Endothelial cell (in vitro differentiated cells): ENCODE data around the gene C14orf119. TPM values are rescaled to one million over a fixed set of nuclear protein-coding genes. Genes with fewer than 3 reads are reported as not detected.

Source experiments
- DNase-seq: peaks from one replicate; pipeline ENCODE4 v3.0.0; 2021; ENCODE audit warnings: low spot score
- H3K27ac Mint-ChIP-seq: one replicate; pipeline ENCODE4 v1.8.0; 2021; ENCODE audit warnings: mixed read lengths, inconsistent platforms; ENCODE audit not compliant: unreplicated experiment
- H3K27me3 Mint-ChIP-seq: one replicate; pipeline ENCODE4 v1.8.0; 2021; ENCODE audit warnings: mild to moderate bottlenecking, moderate library complexity, mixed read lengths, inconsistent platforms; ENCODE audit not compliant: unreplicated experiment
- H3K36me3 Mint-ChIP-seq: one replicate; pipeline ENCODE4 v1.8.0; 2021; ENCODE audit warnings: mild to moderate bottlenecking, low read depth, mixed read lengths, inconsistent platforms; ENCODE audit not compliant: unreplicated experiment
- H3K4me1 Mint-ChIP-seq: one replicate; pipeline ENCODE4 v1.8.0; 2021; ENCODE audit warnings: mild to moderate bottlenecking, mixed read lengths, inconsistent platforms; ENCODE audit not compliant: unreplicated experiment
- H3K4me3 Mint-ChIP-seq: one replicate; pipeline ENCODE4 v1.8.0; 2021; ENCODE audit warnings: mild to moderate bottlenecking, mixed read lengths, inconsistent platforms; ENCODE audit not compliant: unreplicated experiment
- H3K9me3 Mint-ChIP-seq: one replicate; pipeline ENCODE4 v1.8.0; 2021; ENCODE audit warnings: mixed read lengths, inconsistent platforms; ENCODE audit not compliant: unreplicated experiment
- CTCF ChIP-seq: fragments of 200-600 bp; sonication (generic); IDR thresholded peaks from one replicate; pipeline ENCODE4 v1.5.0; 2021; ENCODE audit warnings: antibody characterized with exemption; ENCODE audit not compliant: unreplicated experiment
- total RNA-seq: library from RNA; stranded (reverse); fragmentation: NEBNext Ultra II Directional; extraction: Animal tissue kit (Norgen Biotek cat#: 25700); gene quantifications from one replicate; pipeline ENCODE4 v1.2.1, GENCODE V29; 2021; ENCODE audit not compliant: unreplicated experiment

Gene C14orf119
- total RNA-seq, 1 donor from 2014 or later = 55.2 TPM

- no peak for DNase-seq
- Mint-ChIP-seq H3K27me3 (peaks cover 1% of the 10 kb centered on the region), H3K4me1 (peaks cover 35% of the 10 kb centered on the region), H3K4me3 (peak overlapping the region; percentile 47), H3K27ac (no peak overlapping the region), H3K9me3 (no peaks in the 10 kb centered on the region), H3K36me3 (peaks cover 26% of the 10 kb centered on the region)
- TF ChIP-seq CTCF = no peak
Observed at GRCh38 chr14:23093526-23093925, 1.8 kb upstream of the C14orf119 start.

DNA sequence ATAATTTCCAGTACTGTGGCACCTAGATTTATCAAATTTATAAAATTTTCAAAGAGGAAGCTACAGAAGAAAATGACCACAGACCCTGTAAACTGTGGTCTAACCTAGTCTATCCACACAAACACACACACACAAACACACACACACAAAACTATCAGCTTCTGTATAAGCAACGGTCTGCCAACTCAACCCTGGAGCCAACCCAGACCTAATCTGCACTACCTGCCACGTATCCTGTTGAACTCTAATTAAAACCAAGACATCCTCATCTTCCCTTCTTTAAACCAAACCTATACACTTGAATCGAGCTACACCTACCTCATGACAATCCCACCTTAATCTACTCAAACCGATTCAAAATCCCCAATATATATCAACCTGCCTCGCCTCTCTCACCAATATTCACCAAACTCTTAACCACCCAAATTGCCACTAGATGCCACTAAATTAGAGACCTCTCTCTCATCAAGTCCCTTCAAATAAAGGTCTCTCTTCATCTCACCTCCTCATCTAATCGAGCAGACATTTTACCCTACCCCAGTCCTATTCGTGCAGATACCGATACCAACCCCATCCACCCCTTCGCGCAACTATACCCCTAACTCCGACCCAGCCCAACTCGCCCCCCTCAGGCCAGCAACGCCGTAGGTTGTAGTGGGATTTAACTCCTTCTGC is 1.2 kb upstream of the C14orf119 start:
- TF ChIP-seq CTCF = no peak
- DNase-seq = peak; percentile 70
- Mint-ChIP-seq H3K9me3 (no peaks in the 10 kb centered on the region), H3K4me1 (peaks cover 36% of the 10 kb centered on the region), H3K27ac (no peak overlapping the region), H3K4me3 (no peak overlapping the region), H3K27me3 (peaks cover 2% of the 10 kb centered on the region), H3K36me3 (peaks cover 31% of the 10 kb centered on the region)

- no peak for TF ChIP-seq CTCF
- DNase-seq = no peak
- H3K4me3 Mint-ChIP-seq = no peak within 1 kb of the TSS
- peaks cover 3% of the 10 kb centered on the region for H3K27me3 Mint-ChIP-seq
- H3K4me1 Mint-ChIP-seq = peaks cover 34% of the 10 kb centered on the region
- no peak within 1 kb of the TSS for H3K27ac Mint-ChIP-seq
- H3K36me3 Mint-ChIP-seq = peaks cover 27% of the 10 kb centered on the region
- H3K9me3 Mint-ChIP-seq = no peaks in the 10 kb centered on the region
Observed at GRCh38 chr14:23094666-23095195, 574 bp upstream of the C14orf119 start, which contains the start of gene ACIN1. Gene ACIN1, minus strand, starts transcription at chr14:23095136. Its CDS starts 24 bp downstream, at chr14:23095112.

GRCh38 chr14:23097786-23098185 is 2.5 kb downstream of the C14orf119 start:
- Mint-ChIP-seq H3K4me1 (peaks cover 28% of the 10 kb centered on the region), H3K27ac (no peak overlapping the region), H3K27me3 (peaks cover 4% of the 10 kb centered on the region), H3K9me3 (no peaks in the 10 kb centered on the region), H3K36me3 (peaks cover 17% of the 10 kb centered on the region), H3K4me3 (no peak overlapping the region)
- TF ChIP-seq CTCF = no peak
- DNase-seq = no peak

- Mint-ChIP-seq H3K36me3 (peaks cover 17% of the 10 kb centered on the region), H3K4me1 (peaks cover 32% of the 10 kb centered on the region), H3K9me3 (no peaks in the 10 kb centered on the region), H3K4me3 (no peak overlapping the region), H3K27me3 (peaks cover 9% of the 10 kb centered on the region), H3K27ac (no peak overlapping the region)
- no peak for TF ChIP-seq CTCF
- DNase-seq = no peak
Observed at GRCh38 chr14:23099212-23099861, 4.0 kb downstream of the C14orf119 start.
